Vagina (tissue), 2 donors: ENCODE results near the gene GHRL. TPM values are rescaled to one million over a fixed set of nuclear protein-coding genes. Genes with fewer than 3 reads are reported as not detected.

Source experiments
- DNase-seq, 2 donors: peaks; one replicate each; pipeline ENCODE4 v3.0.0-alpha.2; 2017; ENCODE audit errors: extremely low spot score in 2 of 2
- H3K27ac ChIP-seq: fragments of 200-600 bp; sonication (generic); one replicate; pipeline ENCODE4 v1.5.1; 2019
- H3K27me3 ChIP-seq: fragments of 200-600 bp; sonication (generic); one replicate; pipeline ENCODE4 v1.5.1; 2019
- H3K36me3 ChIP-seq, 2 donors: fragments of 200-600 bp; sonication (generic); one replicate each; pipeline ENCODE4 v1.5.1; 2017 to 2019
- H3K4me1 ChIP-seq: fragments of 200-600 bp; sonication (generic); one replicate; pipeline ENCODE4 v1.5.1; 2019
- H3K4me3 ChIP-seq, 2 donors: fragments of 200-600 bp; sonication (generic); 1 replicate in 1 of 2; 2 replicates in 1 of 2; pipeline ENCODE4 v1.5.1; 2016 to 2019
- H3K9me3 ChIP-seq: fragments of 200-600 bp; sonication (generic); one replicate; pipeline ENCODE4 v1.5.1; 2019
- CTCF ChIP-seq, 3 experiments: fragments of 450-650 bp in 2 of 3; fragments of 200-600 bp in 1 of 3; sonication (generic) in 1 of 3; IDR thresholded peaks; one replicate each; pipeline ENCODE4 v1.5.1; 2017 to 2019; ENCODE audit warnings: antibody characterized with exemption in 3 of 3, mild to moderate bottlenecking in 2 of 3, moderate library complexity in 2 of 3
- POLR2A ChIP-seq, 2 donors: fragments of 450-650 bp; IDR thresholded peaks; one replicate each; pipeline ENCODE4 v1.6.1; 2017; ENCODE audit warnings: antibody characterized with exemption in 2 of 2, mild to moderate bottlenecking in 2 of 2, moderate library complexity in 2 of 2
- POLR2AphosphoS5 ChIP-seq, 2 donors: sonication (generic); formaldehyde crosslinking; IDR thresholded peaks; one replicate each; pipeline ENCODE4 v1.9.0; 2017; ENCODE audit warnings: antibody characterized with exemption in 2 of 2, mild to moderate bottlenecking in 2 of 2, low read depth in 1 of 2; ENCODE audit not compliant: insufficient read depth in 1 of 2
- intact Hi-C: fragments of 100-400 bp; cut with DNase I; formaldehyde crosslinking; loops from one replicate; pipeline ENCODE4 v1.15.1; 2023
- total RNA-seq: library from RNA; depleted of rRNA; stranded (reverse); fragments of >200 nt; gene quantifications from one replicate; pipeline ENCODE4 v1.2.3, GENCODE V29; 2016

Gene GHRL
- total RNA-seq, 1 donor from 2014 or later: not detected

GRCh38 chr3:10285272-10286132, 7.2 kb downstream of the GHRL start:
- H3K27ac ChIP-seq: no peak overlapping the region
- H3K36me3 ChIP-seq: peaks cover 0 to 26% of the 10 kb centered on the region in 2 donors

GRCh38 chr3:10284496-10284895, 8.3 kb downstream of the GHRL start:
- no peak overlapping the region for H3K4me3 ChIP-seq
- no peak for DNase-seq
- no peaks in the 10 kb centered on the region for H3K27me3 ChIP-seq
- H3K36me3 ChIP-seq: peaks cover 0 to 34% of the 10 kb centered on the region in 2 donors
- intact Hi-C loops: no loop called here
- H3K4me1 ChIP-seq: no peaks in the 10 kb centered on the region
- TF ChIP-seq POLR2A (IDR thresholded peaks at IDR 0.05): no peak
- TF ChIP-seq CTCF (IDR thresholded peaks at IDR 0.05): no peak
- TF ChIP-seq POLR2AphosphoS5 (IDR thresholded peaks at IDR 0.05; ENCODE audit: insufficient read depth in 1 of 2, low read depth in 1 of 2): no peak
- no peaks in the 10 kb centered on the region for H3K9me3 ChIP-seq
- no peak overlapping the region for H3K27ac ChIP-seq

More at GRCh38 chr3:10285272-10286132, 7.2 kb downstream of the GHRL start:
- Histone ChIP-seq H3K4me3 (no peak overlapping the region), H3K4me1 (no peaks in the 10 kb centered on the region), H3K27me3 (no peaks in the 10 kb centered on the region), H3K9me3 (no peaks in the 10 kb centered on the region)
- intact Hi-C loops: no loop called here
- TF ChIP-seq CTCF (IDR thresholded peaks at IDR 0.05) (no peak), POLR2A (IDR thresholded peaks at IDR 0.05) (no peak), POLR2AphosphoS5 (IDR thresholded peaks at IDR 0.05; ENCODE audit: insufficient read depth in 1 of 2, low read depth in 1 of 2) (no peak)
- DNase-seq: no peak

GRCh38 chr3:10283638-10284037, 9.1 kb downstream of the GHRL start:
- Histone ChIP-seq H3K36me3 (peaks cover 0 to 42% of the 10 kb centered on the region in 2 donors), H3K27ac (no peak overlapping the region), H3K9me3 (no peaks in the 10 kb centered on the region), H3K4me1 (no peaks in the 10 kb centered on the region), H3K27me3 (no peaks in the 10 kb centered on the region), H3K4me3 (no peak overlapping the region)
- DNase-seq: no peak
- TF ChIP-seq POLR2AphosphoS5 (IDR thresholded peaks at IDR 0.05; ENCODE audit: insufficient read depth in 1 of 2, low read depth in 1 of 2) (no peak), POLR2A (IDR thresholded peaks at IDR 0.05) (no peak), CTCF (IDR thresholded peaks at IDR 0.05) (no peak)
- intact Hi-C loops: no loop called here

- H3K4me3 ChIP-seq: no peak overlapping the region
- intact Hi-C loops: no loop called here
- H3K9me3 ChIP-seq: no peaks in the 10 kb centered on the region
- peaks cover 0 to 48% of the 10 kb centered on the region in 2 donors for H3K36me3 ChIP-seq
- H3K27me3 ChIP-seq: no peaks in the 10 kb centered on the region
- no peak for TF ChIP-seq POLR2A (IDR thresholded peaks at IDR 0.05)
- no peak for TF ChIP-seq POLR2AphosphoS5 (IDR thresholded peaks at IDR 0.05; ENCODE audit: insufficient read depth in 1 of 2, low read depth in 1 of 2)
- no peak for TF ChIP-seq CTCF (IDR thresholded peaks at IDR 0.05)
- DNase-seq: no peak
- H3K4me1 ChIP-seq: no peaks in the 10 kb centered on the region
- no peak overlapping the region for H3K27ac ChIP-seq
These were observed 10.8 kb downstream of the GHRL start for GRCh38 chr3:10281951-10282350.

- no peak for DNase-seq
- no peak for TF ChIP-seq POLR2A (IDR thresholded peaks at IDR 0.05)
- TF ChIP-seq CTCF (IDR thresholded peaks at IDR 0.05): no peak
- no peak for TF ChIP-seq POLR2AphosphoS5 (IDR thresholded peaks at IDR 0.05; ENCODE audit: insufficient read depth in 1 of 2, low read depth in 1 of 2)
- H3K36me3 ChIP-seq: peaks cover 0 to 59% of the 10 kb centered on the region in 2 donors
- intact Hi-C loops: no loop called here
- H3K4me3 ChIP-seq: no peak overlapping the region
- no peaks in the 10 kb centered on the region for H3K4me1 ChIP-seq
- no peaks in the 10 kb centered on the region for H3K9me3 ChIP-seq
- no peak overlapping the region for H3K27ac ChIP-seq
- no peaks in the 10 kb centered on the region for H3K27me3 ChIP-seq
These were observed 12.2 kb downstream of the GHRL start for GRCh38 chr3:10280571-10280970.
